ENCODE results near the gene DHRS7.

DNA sequence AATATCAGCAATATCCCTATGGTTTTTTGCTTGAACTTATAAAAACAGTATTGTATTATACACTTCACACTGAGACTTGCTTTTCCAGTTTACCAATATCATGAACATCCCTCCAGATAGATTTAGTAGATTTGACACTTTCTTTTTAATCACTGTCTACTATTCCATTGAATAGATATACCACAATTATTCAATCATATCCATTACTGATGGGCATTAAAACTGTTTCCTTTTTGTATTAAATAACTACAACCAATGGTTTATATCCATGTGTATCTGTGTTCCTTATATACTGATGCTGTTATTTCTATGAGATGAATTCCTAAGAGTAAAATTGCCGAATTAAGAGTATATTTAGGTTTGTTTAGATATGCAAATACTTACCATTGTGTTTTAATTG, 13.0 kb upstream of the DHRS7 start:
- no peak for TF ChIP-seq EZH2 (IDR thresholded peaks at IDR 0.05; ENCODE audit: insufficient read depth, poor library complexity, severe bottlenecking)
- no peak for TF ChIP-seq EZH2phosphoT487 (IDR thresholded peaks at IDR 0.05; ENCODE audit: insufficient read depth, low read depth)
